Suppressor macrophage treated with lipopolysaccharide for 4 hours (primary cell): ENCODE measurements around the gene HNRNPLL.

Experiments used
- DNase-seq: peaks from one replicate; pipeline ENCODE4 v3.0.0-alpha.2; 2020

HNRNPLL gene

GRCh38 chr2:38586931-38587330, 15.8 kb downstream of the HNRNPLL start:
- DNase-seq, result peak; percentile 67

- no peak for DNase-seq
Observed at GRCh38 chr2:38584881-38585280, 17.8 kb downstream of the HNRNPLL start.

DNA sequence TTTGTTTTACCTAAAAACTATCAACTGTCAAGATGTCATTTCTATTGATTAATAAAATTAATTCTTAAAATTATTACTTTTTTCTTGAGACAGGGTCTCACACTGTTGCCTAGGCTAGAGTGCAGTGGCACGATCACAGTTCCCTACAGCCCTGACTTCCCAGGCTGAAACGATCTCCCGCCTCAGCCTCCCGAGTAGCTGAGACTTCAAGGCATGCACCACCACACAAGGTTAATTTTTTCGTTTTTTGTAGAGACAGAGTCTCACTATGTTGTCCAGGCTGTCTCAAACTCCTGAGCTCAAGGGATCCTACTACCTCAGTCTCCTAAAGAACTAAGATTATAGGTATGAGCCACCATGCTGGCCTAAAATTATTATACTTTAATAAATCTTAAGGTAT, 18.7 kb downstream of the HNRNPLL start:
- DNase-seq, result no peak

- no peak for DNase-seq
Observed at GRCh38 chr2:38583524-38583923, 19.2 kb downstream of the HNRNPLL start.

- peak; percentile 86 for DNase-seq
Observed at GRCh38 chr2:38581193-38582147, 21.3 kb downstream of the HNRNPLL start.

DNA sequence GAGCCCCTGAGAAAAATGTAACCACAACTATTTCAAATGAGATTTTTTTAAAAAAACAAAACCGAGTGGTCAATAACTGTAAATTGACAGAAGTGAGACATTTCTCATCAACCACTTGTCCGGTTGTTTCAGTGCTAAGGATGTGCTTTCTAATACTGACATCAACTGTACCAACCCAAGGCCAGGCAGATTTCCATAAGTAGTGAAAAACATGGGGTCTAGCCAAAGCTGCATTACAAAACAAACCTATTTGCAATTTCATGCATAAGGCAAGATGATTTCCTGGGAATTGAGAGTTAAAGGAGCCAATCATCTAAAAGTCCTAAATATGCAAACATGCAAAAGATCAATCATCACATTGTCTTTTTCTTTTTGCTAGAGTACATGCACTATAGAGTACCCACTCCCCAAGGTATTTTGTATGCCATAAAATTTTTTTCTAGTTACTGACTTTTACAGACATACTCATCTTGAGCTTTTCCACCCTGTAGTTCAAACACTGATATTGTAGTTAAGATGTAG, 22.6 kb downstream of the HNRNPLL start:
- DNase-seq, result no peak

GRCh38 chr2:38578832-38579231, 23.9 kb downstream of the HNRNPLL start:
- DNase-seq, result no peak

- DNase-seq, result no peak
Observed at GRCh38 chr2:38574278-38574677, 28.4 kb downstream of the HNRNPLL start.

DNA sequence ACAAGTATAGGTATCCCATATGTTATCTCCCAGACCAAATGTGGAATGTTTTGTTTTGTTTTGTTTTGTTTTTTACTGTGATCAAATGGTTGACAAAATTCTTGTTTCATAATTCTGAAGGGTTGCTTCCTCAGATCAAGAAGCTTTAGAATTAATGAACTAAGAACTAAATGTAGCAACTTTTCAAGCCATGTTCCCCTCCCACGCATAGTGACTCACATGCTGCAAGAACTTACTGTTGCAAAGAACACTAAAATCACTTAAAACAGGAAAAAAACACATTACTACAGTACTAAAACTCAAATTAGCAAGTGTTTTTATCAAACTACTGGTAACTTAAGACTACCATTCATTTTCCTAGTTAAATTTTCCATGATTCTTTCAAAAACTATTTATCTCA, 30.6 kb downstream of the HNRNPLL start:
- DNase-seq, result peak; percentile 93

- no peak for DNase-seq
Observed at GRCh38 chr2:38571193-38571592, 31.5 kb downstream of the HNRNPLL start.

- DNase-seq, result no peak
Observed at GRCh38 chr2:38568724-38569436, 33.8 kb downstream of the HNRNPLL start.

GRCh38 chr2:38565333-38565732, 37.4 kb downstream of the HNRNPLL start:
- no peak for DNase-seq

DNA sequence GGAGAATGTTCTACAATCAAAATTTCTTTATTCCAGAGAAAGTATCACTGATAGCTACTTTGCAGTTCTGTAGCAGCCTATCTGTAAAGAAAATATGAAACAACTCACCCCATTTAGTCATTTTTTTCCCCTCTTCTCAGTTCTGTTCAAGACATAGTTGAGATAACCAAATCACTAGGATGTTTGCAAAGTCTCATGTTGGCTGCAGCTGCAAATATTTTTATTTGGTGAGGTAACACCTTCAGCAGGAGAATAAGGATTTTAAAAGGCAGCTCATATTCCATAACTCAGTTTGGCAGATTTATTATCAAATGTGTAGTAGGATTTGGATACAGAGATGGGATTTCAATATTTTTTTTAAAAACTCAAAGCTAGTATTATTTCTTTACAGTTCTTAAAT, 41.0 kb downstream of the HNRNPLL start:
- DNase-seq, result no peak

DNA sequence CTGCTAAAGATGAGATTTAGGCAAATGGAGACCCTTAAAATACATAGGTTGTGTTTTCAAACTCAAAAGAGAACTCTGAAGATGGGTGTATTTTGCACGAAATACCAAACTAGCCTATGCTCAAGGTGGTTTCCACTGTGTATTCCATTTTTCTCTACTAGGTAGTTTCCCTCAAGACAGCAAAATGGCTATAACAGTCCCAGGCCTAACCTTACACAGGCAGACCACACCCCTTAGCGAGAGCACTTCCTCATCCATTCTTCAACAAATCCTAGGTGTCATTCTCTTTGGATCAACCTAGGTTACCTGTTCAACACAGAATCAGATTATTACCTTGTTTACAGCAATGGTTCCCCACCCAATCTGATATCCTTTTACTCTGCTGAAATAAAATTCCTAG, 42.6 kb downstream of the HNRNPLL start:
- no peak for DNase-seq

GRCh38 chr2:38557981-38558380, 44.7 kb downstream of the HNRNPLL start:
- DNase-seq, result no peak

DNA sequence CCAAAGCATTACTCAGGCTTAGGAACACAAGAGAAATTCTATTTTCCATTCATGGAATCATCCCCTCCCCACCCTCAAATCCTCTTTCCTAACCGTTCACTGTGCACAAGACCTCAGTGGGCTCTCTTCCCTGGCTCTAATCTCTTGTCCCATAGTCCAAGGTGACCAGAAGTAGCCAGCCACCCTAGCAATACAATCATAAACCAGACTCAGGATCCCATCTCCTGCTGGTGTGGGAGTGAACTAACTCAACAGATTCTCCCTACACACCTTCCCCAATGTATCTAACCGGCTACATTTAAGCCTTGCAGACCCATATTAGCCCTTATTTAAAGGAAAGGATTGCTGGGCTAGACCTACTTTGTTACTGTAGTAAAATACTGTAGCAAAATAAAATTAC, 45.5 kb downstream of the HNRNPLL start:
- DNase-seq, result no peak

- DNase-seq, result no peak
Observed at GRCh38 chr2:38556006-38556801, 46.5 kb downstream of the HNRNPLL start.

DNA sequence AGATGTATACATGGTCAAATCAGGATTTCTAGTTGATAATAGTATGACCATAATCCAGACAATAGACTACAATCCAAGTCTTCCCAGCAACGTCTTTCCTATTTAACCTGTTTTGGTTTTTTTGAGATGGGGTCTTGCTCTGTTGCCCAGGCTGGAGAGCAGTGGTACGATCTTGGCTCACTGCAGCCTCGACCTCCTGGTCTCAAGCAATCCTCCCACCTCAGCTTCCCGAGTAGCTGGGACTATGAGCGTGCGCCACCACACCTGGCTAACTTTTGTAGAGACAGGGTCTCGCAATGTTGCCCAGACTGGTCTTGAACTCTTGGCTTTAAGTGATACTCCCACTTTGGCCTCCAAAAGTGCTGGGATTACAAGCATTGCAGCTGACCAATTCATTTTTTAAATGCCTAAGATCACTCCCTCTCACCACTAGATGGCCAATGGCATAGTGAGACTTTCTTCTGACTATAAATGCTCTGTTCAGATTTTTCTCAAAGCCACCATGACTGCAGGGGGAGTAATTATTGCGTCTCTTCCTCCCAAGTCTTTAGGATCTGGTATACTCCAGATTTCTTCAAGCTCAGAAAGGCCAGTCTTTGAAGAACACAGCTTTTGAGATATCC, 47.6 kb downstream of the HNRNPLL start:
- DNase-seq, result no peak

GRCh38 chr2:38553554-38553953, 49.2 kb downstream of the HNRNPLL start:
- no peak for DNase-seq

DNA sequence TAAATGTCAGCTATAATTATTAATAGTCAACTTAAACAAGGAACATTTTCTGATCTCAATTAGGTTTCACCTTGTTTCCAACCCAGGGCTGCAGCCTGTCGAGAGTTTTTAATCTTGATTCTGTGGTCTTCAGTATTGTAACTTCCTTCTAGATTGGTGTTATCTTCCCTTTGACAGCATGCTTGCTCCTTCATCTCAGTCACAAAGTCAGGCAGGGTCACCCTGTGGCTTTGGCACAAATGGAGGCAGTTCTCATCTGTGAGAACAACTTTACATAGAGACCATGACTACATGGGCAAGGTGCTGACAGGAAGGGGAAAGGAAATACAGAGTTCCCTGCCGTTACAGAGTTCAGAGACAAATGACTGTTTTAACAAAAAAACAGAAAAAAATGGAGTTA, 50.5 kb downstream of the HNRNPLL start:
- no peak for DNase-seq

DNA sequence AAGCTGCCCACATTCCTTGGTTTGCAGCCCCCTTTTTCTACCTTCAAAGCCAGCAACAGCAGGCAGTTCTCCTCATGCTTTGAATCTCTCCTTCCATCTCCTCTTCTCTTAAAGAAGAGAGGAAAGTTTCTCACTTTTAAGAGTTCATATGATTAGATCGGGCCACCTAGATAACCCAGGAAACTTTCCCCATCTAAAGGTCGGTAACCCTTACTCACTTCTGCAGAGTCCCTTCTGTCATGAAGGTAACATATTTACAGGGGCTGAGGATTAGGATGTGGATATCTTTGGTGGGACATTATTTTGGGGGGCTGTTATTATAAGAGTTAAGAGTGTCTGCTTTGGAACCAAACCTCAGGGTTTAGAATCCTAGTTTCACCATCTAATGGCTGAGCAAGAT, 51.0 kb downstream of the HNRNPLL start:
- DNase-seq, result no peak

DNA sequence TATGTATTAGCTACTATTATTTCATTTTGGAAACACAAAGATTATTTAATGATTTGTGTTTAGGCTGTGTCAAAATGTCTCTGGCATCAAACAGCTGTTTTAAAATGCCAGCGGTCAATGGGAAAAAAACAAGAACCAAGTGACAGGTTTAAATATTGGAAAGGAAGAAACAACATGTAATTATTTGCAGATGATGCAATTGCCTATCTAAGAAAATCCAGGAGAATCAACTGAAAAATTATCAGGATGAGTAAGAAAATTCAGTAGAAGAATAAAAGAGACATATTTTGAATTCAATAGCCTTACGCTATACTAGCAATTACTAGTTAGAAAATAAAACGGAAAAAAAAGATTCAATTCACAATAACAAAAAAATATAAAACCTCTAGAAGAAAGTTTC, 51.6 kb downstream of the HNRNPLL start:
- no peak for DNase-seq

GRCh38 chr2:38549851-38550250, 52.9 kb downstream of the HNRNPLL start:
- no peak for DNase-seq
